Putamen (tissue), 1 donor: ENCODE results near the gene PARVB.
A peak's percentile ranks its signal among the peaks of the same experiment; 100 is the strongest.

Source experiments
- DNase-seq: peaks from one replicate; pipeline ENCODE4 v3.0.0-alpha.2; 2016; ENCODE audit warnings: low spot score

PARVB gene

GRCh38 chr22:44136112-44136511, 112.0 kb downstream of the PARVB start:
- no peak for DNase-seq

DNA sequence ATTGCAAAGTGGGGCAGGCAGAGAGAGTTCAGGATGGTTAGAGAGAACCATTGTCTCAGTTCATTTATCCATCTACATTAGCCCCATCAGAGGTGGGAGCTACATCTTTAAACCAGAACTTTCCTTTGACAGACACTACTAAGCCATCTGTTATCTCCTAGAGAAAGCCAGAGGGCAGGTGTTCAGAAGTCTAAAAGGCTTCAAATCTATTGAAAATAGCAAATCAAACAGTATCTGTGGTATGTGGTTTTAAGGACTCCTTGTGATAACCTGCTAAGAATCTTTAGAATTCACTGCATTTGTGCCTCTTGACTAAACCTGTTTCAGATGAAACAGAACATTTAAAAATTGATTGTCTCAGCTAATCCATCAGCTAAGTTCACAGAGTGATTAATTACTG, 112.7 kb downstream of the PARVB start:
- DNase-seq, result no peak

DNA sequence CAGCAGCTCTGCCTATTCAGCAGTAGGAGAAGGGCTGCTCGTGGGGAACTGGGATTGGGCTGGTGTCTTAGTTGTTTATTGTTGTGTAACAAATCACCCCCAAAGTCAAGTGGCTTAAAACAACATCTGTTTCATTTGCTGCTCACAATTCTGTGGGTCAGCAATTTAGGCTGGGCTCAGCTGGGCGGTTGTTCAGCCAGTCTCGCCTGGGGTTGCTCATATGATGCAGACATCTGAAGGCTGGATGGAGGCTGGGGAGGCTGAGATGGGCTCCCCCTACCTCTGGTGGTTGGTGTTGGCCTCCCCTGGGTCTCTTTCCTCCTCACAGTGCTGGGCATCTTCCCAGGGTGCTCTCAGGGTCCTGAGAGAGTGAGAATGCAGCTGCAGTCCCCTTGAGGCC, 113.3 kb downstream of the PARVB start:
- no peak for DNase-seq

DNA sequence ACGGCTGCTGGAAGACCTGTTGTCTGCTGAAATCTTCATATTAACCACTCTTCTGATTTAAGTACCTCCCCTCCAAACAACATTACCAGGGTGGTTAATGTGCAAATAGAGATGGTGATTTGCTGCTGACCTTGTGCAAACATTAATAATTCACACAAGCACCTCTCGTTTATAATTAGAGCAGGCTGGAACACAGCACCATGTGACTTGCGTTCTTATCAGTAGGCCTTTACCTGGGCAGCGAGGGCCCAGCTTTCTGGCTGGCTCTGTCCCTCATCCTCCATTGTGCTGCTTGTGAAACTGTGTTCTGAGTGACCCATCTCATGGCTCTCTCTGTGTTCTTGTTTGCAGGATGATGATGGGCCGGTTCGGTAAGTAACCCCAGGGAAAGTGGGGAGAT, 115.7 kb downstream of the PARVB start:
- DNase-seq, result no peak

GRCh38 chr22:44142421-44143104, 118.5 kb downstream of the PARVB start:
- DNase-seq, result peak; percentile 34

DNA sequence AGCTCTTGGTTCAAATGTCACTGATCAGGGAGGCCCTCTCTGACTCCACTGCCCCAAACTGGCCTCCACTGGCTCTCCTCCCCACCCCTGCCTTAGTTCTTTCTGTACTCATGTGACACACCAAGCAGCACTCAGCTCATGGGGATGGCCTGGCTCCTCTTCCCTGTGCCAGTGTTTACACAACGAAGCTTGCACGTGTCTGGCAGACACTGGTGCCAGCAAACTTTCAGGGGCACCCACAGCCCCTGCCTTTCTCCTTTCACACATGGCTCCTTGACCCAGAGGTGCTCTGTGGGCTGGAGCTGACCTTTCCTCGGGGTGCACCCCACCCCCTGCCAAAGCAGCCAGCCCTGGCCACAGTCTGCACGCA, 119.0 kb downstream of the PARVB start:
- no peak for DNase-seq

DNA sequence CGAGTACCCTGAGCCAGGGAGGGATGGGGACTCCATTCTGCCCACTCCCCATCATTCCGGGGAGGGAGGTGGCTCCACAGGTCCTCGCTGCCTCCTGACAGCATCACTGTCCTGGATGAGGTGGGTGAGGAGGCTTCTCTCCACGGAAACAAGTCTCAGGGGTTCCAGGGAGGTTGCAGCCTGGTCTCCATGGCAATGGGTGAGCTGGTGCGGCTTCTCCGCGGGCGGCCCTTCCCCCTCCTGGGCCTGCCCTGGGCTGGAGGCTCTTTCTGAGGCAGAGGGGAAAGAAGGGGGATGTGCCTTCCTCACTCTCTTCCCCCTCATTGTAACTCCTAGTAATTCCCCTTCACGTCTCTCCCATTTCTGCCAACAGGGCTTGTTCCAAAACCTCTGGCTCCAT, 119.5 kb downstream of the PARVB start:
- DNase-seq, result no peak

DNA sequence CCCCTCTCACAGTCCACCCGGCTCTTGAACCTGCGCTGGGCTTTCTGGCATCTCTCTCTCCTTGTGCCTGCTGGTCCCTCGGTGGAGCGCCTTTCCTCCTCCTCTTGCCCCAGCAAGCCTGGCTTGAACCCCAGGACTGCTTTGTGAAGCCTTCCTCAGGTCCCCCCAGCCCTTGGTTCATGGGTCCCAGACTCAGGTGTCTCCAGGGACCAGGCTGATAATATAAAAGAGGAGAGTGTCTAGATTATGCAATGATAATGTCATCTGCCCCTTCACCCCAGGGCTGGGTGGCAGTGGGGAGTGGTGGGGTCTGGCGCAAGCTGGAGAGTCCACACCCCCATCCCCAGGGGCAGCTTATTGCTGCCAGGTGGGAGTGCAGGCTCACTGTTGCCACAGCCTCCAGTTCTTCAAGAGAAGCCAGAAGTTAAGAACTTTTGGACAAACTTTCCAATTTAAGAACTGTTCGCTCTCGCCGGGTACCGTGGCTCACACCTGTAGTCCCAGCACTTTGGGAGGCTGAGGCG, 120.0 kb downstream of the PARVB start:
- DNase-seq, result no peak

DNA sequence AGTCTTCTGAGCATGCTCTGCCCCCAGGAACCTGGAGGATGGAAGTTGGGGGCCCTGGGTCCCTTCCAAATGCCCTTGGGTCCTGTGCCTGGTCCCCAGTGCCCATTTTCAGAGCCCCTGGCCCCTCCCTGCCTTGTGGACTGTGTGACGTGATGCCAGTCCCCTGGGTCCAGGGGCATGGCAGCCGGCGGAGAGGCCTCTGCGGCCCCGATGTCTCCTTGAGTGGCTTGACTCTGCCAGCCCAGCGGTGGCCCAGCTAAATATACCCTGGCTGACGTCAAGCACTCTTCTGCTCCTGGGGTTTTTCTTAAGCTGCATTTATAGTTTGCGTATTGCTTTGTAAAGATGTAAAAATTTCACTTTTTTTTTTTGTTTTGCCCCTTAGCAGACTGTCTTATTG, 121.4 kb downstream of the PARVB start:
- DNase-seq, result no peak

- no peak for DNase-seq
Measured at GRCh38 chr22:44146088-44146861, 122.2 kb downstream of the PARVB start.

DNA sequence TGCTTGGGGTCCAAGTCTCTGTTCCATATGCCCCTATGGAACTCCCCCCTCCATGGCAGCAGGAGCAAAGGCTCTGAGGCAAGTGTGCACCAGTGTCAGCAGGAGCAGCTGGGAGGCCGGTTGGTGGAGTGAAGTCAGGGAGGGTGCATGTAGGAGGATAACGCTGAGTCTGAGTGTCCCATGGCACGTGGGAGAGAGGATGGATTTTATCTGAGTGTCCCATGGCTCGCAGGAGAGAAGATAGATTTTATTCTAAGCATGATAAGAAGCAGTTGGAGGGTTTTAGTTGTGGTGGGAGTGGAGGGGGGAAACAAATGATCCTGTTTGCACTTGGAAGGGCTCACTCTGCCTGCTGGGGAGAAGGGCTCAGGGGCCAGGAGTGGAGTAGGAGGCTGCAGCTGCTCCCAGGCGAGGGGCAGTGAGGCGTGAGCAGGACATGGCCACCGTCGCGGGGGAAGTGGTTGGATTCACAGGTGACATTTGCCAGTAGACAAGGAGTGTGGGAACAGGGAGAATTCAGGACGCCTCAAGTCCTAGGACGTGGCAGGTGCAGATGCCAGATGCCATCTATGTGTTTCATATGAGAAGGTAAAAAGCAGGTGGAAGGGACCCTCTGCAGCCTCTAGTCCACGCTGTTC, 123.0 kb downstream of the PARVB start:
- DNase-seq, result no peak

- DNase-seq, result no peak
Measured at GRCh38 chr22:44147821-44148574, 123.9 kb downstream of the PARVB start.

DNA sequence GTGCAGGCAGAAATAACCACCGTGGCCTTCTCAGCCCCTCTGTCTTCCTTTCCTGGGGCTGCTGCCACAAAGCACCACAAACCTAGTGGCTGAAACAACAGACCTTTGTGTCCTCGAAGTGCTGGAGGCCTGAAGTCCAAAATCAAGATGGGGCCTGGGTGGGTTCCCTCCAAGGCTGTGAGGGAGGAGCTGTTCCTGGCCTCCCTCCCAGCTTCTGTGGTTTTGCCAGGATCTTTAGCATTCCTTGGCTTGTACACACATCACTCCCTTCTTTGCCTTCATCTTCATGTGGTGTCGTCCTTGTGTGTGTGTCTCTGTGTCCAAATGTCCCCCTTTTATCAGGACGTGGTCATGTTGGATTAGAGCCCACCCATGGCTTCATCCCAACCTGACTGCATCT, 127.6 kb downstream of the PARVB start:
- no peak for DNase-seq

DNA sequence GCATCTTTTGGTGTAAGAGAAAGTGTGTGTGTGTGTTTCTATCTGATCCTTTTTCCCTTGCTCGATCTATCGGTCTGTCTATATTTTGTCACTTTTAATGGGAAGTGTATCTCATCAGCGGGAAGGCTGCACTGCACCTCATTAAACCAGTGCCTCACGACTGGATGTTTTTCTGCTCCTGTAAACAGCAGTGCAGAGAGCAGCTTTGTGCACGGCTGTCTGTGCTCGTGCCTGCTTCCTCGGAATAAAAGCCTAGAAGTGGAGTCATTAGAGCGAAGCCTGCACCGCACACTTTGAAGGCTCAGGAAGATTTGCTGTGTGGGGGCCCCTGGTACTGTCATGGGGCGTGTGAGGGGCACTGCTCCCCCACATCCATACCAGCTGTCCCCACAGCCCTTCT, 129.6 kb downstream of the PARVB start:
- no peak for DNase-seq

DNA sequence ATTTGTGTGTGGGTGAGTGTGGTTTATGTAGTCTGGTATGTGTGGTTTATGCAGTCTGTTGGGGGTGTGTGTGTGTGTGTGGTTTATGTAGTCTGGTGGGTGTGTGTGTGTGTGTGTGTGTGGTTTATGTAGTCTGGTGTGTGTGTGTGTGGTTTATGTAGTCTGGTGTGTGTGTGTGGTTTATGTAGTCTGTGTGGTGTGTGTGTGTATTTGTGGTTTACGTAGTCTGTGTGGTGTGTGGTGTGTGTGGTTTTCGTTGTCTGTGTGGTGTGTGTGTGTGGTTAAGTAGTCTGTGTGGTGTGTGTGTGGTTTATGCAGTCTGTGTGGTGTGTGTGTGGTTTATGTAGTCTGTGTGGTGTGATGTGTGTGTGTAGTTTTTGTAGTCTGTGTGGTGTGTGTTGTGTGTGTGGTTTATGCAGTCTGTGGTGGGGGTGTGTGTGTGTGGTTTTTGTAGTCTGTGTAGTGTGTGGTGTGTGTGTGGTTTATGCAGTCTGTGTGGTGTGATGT, 130.4 kb downstream of the PARVB start:
- DNase-seq, result no peak

DNA sequence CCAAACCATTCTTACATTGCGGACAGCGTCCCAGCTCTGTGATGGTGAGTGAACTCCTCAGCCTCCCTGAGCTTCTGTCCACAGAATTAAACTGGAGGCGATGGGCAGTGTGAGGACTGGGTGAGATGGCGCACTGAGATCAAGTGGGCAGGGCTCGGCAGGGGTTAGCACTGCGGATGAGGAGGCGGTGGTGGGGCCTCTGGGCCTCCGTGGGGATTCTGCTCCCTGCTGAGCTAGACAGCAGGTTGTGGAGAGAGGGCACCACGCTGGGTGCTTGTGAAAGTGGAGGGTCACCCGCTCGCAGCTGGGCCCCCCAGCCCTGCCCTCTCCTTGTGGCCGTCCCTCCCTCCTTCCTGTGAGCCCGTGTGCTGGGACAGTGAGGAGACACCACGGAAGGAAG, 131.0 kb downstream of the PARVB start:
- no peak for DNase-seq

DNA sequence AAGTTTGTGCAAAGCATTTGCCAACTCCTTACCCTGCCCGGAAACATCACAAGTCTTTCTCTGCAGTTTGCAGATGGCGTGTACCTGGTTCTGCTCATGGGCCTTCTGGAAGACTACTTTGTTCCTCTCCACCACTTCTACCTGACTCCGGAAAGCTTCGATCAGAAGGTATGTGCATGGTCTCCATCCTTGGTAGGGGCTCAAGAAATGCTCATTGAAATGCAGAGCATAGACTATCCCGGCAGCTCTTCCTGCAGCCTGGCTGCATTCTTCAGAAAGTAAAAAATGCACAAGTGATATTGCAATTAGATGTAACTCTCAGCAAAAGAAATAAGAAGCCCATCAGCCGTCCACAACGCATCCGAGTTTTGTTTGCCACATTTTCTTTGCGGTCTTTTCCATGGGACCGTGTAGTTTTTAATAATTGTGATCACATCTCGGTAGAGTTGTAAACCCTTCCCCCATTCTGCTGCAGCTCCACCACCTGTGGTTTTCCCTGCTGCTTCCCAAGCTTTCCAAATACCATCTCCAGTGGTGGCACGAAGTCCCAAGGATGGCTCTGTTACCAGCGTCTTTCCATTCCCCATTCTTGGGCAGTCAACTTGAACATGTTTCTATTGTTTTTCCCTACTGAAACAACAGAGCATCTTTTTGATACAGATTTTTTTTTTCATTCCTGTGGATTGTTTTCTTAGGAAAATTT, 134.0 kb downstream of the PARVB start:
- no peak for DNase-seq

GRCh38 chr22:44158816-44159215, 134.7 kb downstream of the PARVB start:
- DNase-seq, result no peak

DNA sequence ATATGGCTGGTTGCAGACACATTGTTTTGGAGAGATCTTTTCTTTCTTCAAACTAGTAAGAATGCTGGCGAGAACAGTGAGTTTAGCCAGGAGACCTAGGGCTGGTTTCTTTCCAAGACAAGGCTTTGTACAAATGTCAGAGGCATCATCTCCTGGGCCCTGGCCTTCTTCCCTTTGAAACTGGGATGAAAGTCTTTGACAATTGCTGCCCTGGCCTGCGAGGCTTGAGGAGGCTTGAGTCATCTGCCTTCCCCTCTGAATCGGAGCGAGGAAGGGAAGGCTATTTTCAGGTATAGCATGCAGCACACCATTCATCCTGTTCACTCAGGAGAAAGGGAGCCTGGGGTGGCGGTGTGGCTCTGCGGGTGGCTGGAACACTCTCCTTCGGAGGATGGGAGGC, 135.1 kb downstream of the PARVB start:
- DNase-seq, result no peak

DNA sequence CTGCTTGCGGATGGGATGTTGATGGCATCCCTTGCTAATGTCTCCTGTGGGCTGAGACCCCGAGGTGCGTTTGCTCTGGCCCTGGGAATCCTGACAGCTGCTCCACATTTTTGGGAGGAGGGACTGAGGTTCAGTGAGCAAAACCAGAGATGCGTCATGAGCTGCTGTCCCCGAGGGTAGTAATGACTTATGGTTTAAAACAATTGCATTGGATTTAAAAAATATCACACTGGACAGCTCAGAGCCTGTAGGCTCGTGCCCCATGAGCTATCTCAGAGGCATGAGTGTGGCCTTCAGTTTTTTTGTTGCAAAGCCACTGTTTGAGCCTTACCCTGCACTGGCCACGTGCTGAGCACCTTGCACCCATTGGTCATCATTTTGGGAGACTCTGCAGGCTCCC, 135.7 kb downstream of the PARVB start:
- no peak for DNase-seq

GRCh38 chr22:44160421-44160820, 136.3 kb downstream of the PARVB start:
- no peak for DNase-seq

DNA sequence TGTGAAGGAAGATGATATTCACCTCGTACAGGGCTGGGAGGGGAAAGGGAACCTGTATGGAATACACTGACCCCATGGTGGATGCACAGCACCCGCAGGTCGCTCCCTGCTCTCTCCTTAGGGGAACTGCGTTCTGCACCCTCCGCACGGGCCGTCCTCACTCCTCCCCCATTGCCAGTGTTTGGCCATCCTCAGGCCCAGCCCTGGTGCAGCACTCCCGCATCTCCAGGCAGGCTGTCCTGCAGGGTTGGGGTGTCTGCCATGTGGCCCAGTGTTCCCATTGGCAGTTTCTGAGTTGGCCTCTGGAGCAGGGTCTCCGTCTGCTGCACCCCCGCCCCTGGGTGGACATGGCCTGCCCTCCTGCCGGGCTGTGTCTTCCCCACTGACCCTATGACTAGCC, 137.6 kb downstream of the PARVB start:
- DNase-seq, result no peak
